ENCODE measurements around the gene TEX2.

Gene TEX2

GRCh38 chr17:64109400-64109799, 153.7 kb downstream of the TEX2 start:
- no peak for DNase-seq

GRCh38 chr17:64107500-64108236, 155.4 kb downstream of the TEX2 start:
- no peak for DNase-seq

- DNase-seq: no peak
Observed at GRCh38 chr17:64106918-64107317, 156.1 kb downstream of the TEX2 start.

DNA sequence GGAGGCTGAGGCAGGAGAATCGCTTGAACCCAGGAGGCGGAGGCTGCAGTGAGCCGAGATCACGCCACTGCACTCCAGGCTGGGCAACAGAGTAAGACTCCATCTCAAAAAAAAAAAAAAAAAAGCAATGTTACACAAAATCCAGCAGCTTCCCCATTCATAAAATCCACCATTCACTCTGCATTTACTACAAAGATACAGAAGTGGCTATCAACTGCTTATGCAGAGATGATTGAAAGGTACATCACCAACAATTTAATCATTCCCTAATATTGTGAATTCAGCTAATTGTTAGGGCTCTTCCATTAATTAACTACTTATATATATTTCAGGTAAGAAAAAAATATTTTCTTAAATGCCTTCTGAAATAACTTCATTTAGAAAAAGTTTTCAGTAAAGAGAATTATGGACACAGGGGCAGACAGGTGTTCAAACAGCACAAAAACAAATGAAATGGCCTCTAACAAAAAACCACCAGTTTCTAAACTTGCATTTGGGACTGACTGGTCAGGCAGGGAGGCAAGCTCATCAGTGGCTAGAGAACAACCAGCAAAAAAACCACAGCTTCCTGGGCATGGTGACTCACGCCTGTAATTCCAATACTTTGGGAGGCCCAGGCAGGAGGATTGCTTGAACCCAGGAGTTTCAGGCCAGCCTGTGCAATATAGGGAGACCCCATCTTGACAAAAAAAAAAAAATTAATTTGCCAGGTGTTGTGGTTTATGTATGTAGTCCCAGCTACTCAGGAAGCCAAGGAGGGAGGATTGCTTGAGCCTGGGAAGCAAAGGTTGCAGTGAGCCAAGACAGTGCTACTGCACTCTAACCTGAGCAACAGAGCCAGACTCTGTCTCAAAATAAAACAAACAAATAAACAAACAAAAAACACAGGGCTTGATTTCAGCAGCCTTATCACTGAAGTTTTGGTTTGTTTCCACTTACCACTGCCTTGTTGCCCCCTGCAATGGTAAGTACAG, 159.4 kb downstream of the TEX2 start:
- no peak for DNase-seq

DNA sequence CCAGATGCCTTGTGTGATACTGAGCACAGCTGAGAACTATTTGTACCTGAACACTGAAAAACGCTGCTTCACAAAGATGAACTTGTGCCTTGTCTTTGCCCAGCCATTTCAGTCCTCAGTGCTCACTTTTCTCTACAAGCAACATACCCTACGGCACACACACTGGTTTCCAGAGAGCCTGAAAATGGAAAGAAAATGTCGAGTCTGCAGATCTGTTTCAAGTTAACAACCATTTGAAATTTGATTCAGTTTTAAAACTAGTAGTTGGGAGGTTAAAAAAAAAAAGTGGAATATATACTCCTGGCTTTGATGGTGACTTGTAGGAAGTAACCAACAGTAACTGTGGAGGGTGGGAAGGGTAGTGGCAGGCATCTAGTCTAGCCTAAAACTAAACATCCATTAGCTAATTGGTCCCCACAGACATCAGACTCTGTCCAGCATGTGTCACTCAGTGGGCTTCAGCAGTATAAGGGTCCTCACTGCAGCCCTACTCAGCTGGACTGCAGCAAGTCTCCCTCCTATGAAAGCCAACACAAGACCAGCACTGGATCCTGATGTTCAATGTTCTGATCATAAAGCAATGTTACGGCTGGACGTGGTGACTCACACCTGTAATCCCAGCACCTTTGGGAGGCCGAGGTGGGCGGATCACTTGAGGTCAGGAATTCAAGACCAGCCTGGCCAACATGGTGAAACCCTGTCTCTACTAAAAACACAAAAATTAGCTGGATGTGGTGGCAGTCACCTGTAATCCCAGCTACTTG, 160.3 kb downstream of the TEX2 start:
- DNase-seq: no peak

- DNase-seq: no peak
Observed at GRCh38 chr17:64099543-64099942, 163.5 kb downstream of the TEX2 start.

All from central memory CD4-positive, alpha-beta T cell (primary cell).